Measurements from ENCODE around the gene GCK.

GRCh38 chr7:44120395-44120794, 68.8 kb downstream of the GCK start:
- TF ChIP-seq POLR2AphosphoS5 (IDR thresholded peaks at IDR 0.05; ENCODE audit: insufficient read depth, low read depth, low read length) (no peak), POLR2A (IDR thresholded peaks at IDR 0.05; ENCODE audit: low read depth, low read length) (no peak), CTCF (IDR thresholded peaks at IDR 0.05; ENCODE audit: extremely low read depth in 1 of 2, insufficient read depth in 1 of 2, low read depth in 1 of 2, low read length in 2 of 2) (no peak)
